Neural progenitor cell (in vitro differentiated cells): ENCODE results near the gene BTAF1.

Source experiments
- CTCF ChIP-seq: fragments of 200-600 bp; sonication (generic); IDR thresholded peaks from 2 replicates; pipeline ENCODE4 v1.5.1; 2017; ENCODE audit warnings: antibody characterized with exemption, mild to moderate bottlenecking
- EZH2 ChIP-seq: fragments of 200-600 bp; sonication (generic); IDR thresholded peaks from 2 replicates; pipeline ENCODE4 v1.6.1; 2017; ENCODE audit warnings: antibody characterized with exemption, mild to moderate bottlenecking, moderate library complexity

- TF ChIP-seq CTCF (no peak), EZH2 (no peak)
These were observed 7.4 kb downstream of the BTAF1 start for GRCh38 chr10:91930939-91931338.
